NCI-H82 treated with DMSO at 0.1 percent for 48 hours (cell line): ENCODE data around the gene MRPS14.

ENCODE experiments used
- DNase-seq: peaks from one replicate; lab custom pipeline; 2025; ENCODE audit not compliant: unreplicated experiment; lab: John Stamatoyannopoulos, UW

Gene MRPS14

GRCh38 chr1:174988986-174989385, 34.2 kb downstream of the MRPS14 start:
- DNase-seq = no peak

- DNase-seq = no peak
Observed at GRCh38 chr1:174988539-174988938, 34.7 kb downstream of the MRPS14 start.

GRCh38 chr1:174984952-174985351, 38.3 kb downstream of the MRPS14 start:
- no peak for DNase-seq

GRCh38 chr1:174982971-174983689, 40.1 kb downstream of the MRPS14 start:
- DNase-seq = no peak

- DNase-seq = no peak
Observed at GRCh38 chr1:174976436-174977108, 46.7 kb downstream of the MRPS14 start.

- no peak for DNase-seq
Observed at GRCh38 chr1:174975764-174976163, 47.5 kb downstream of the MRPS14 start.

GRCh38 chr1:174974711-174975119, 48.5 kb downstream of the MRPS14 start:
- no peak for DNase-seq

- no peak for DNase-seq
Observed at GRCh38 chr1:174971902-174972301, 51.3 kb downstream of the MRPS14 start.

- no peak for DNase-seq
Observed at GRCh38 chr1:174971466-174971865, 51.8 kb downstream of the MRPS14 start.

GRCh38 chr1:174969977-174970376, 53.2 kb downstream of the MRPS14 start:
- DNase-seq = no peak

- DNase-seq = no peak
Observed at GRCh38 chr1:174968750-174969244, 54.4 kb downstream of the MRPS14 start.

- DNase-seq = no peak
Observed at GRCh38 chr1:174967845-174968705, 55.1 kb downstream of the MRPS14 start.

- DNase-seq = no peak
Observed at GRCh38 chr1:174966008-174966572, 57.1 kb downstream of the MRPS14 start.

GRCh38 chr1:174965362-174966007, 57.7 kb downstream of the MRPS14 start:
- DNase-seq = no peak

GRCh38 chr1:174964972-174965361, 58.3 kb downstream of the MRPS14 start:
- DNase-seq = no peak

- DNase-seq = no peak
Observed at GRCh38 chr1:174964261-174964971, 58.8 kb downstream of the MRPS14 start.

GRCh38 chr1:174963529-174964125, 59.6 kb downstream of the MRPS14 start:
- no peak for DNase-seq
